HCT116 (cell line): ENCODE results near the gene ZNF490. TPM values are rescaled to one million over a fixed set of nuclear protein-coding genes. Genes with fewer than 3 reads are reported as not detected.

Experiments used
- ATAC-seq: fragments of 200-7000 bp; cut with Tn5 transposase; 2 replicates; pipeline ENCODE4 v1.9.1; 2020; ENCODE audit warnings: mild to moderate bottlenecking, moderate library complexity
- BruUV-seq: library from RNA; stranded (reverse); fragments of 400-500 nt; replicated peaks from 2 replicates; lab custom pipeline; 2021; lab: Mats Ljungman, UMichigan
- CTCF ChIA-PET: fragments of 300-600 bp; sonication (Branson Sonifier 250); formaldehyde crosslinking; loops from one replicate; lab custom pipeline; 2021; ENCODE audit warnings: antibody characterized with exemption; lab: Charles Lee
- POLR2A ChIA-PET: fragments of 300-600, 350-600 bp; sonication (Branson Sonifier 250); formaldehyde crosslinking; loops from one replicate; lab custom pipeline; 2021; ENCODE audit warnings: antibody characterized with exemption; lab: Charles Lee
- RAD21 ChIA-PET, 2 experiments: fragments of 300-600 bp; sonication (Branson Sonifier 250); formaldehyde crosslinking; loops; one replicate each; lab custom pipeline; 2023; ENCODE audit warnings: low total read pairs in 2 of 2; ENCODE audit not compliant: uncharacterized antibody in 2 of 2, unreplicated experiment in 2 of 2, low non-redundant PET in 1 of 2; lab: Charles Lee
- DNase-seq: peaks from one replicate; pipeline ENCODE4 v3.0.0-alpha.2; 2010; ENCODE audit warnings: low read depth, low spot score
- H2AFZ ChIP-seq: fragments of 200-600 bp; shearing (Covaris generic), sonication (generic); 2 replicates; pipeline ENCODE4 v1.6.1; 2017; ENCODE audit warnings: low read depth, mixed run types, mixed read lengths, antibody characterized with exemption, low read length; ENCODE audit not compliant: poor library complexity, severe bottlenecking
- H3K27ac ChIP-seq: 2 replicates; pipeline ENCODE4 v1.5.1; 2012; ENCODE audit warnings: low read depth, low read length
- H3K27me3 ChIP-seq: fragments of 200-600 bp; sonication (generic); 2 replicates; pipeline ENCODE4 v1.6.1; 2016; ENCODE audit warnings: mixed run types, low read length, mixed read lengths; ENCODE audit not compliant: insufficient read depth
- H3K36me3 ChIP-seq, 2 experiments: fragments of 200-500 bp in 1 of 2; fragments of 200-600 bp in 1 of 2; sonication (Bioruptor generic) in 1 of 2; sonication (generic) in 1 of 2; 2 replicates each; pipeline versions ENCODE4 v1.5.1 to v1.6.1; 2014 to 2016; ENCODE audit warnings: low read length in 2 of 2, inconsistent platforms in 1 of 2, mixed read lengths in 1 of 2, mixed run types in 1 of 2; ENCODE audit not compliant: insufficient read depth in 2 of 2, control insufficient read depth in 1 of 2
- H3K4me1 ChIP-seq, 2 experiments: fragments of 200-600 bp in 1 of 2; sonication (generic) in 1 of 2; 2 replicates each; pipeline versions ENCODE4 v1.5.1 to v1.6.1; 2012 to 2017; ENCODE audit warnings: low read length in 2 of 2, inconsistent platforms in 1 of 2, mild to moderate bottlenecking in 1 of 2, mixed read lengths in 1 of 2, mixed run types in 1 of 2, moderate library complexity in 1 of 2; ENCODE audit not compliant: insufficient read depth in 2 of 2, control insufficient read depth in 1 of 2
- H3K4me2 ChIP-seq: fragments of 200-600 bp; sonication (generic); 2 replicates; pipeline ENCODE4 v1.6.1; 2017; ENCODE audit warnings: mixed run types, low read length, mixed read lengths
- H3K4me3 ChIP-seq, 2 experiments: fragments of 200-600 bp in 1 of 2; sonication (generic) in 1 of 2; replicated peaks in 1 of 2; 2 replicates each; pipeline ENCODE4 v1.5.1; 2011 to 2016; ENCODE audit warnings: low read length in 2 of 2, control low read depth in 1 of 2, low read depth in 1 of 2, mild to moderate bottlenecking in 1 of 2, mixed read lengths in 1 of 2, mixed run types in 1 of 2
- H3K79me2 ChIP-seq: fragments of 200-600 bp; sonication (generic); 2 replicates; pipeline ENCODE4 v1.6.1; 2017; ENCODE audit warnings: mild to moderate bottlenecking, mixed run types, low read length, moderate library complexity, mixed read lengths; ENCODE audit not compliant: insufficient read depth
- H3K9ac ChIP-seq: fragments of 200-600 bp; sonication (generic); 2 replicates; pipeline ENCODE4 v1.6.1; 2016; ENCODE audit warnings: low read length, mixed read lengths
- H3K9me2 ChIP-seq: fragments of 200-600 bp; sonication (generic), shearing (Covaris generic); 2 replicates; pipeline ENCODE4 v1.6.1; 2017; ENCODE audit warnings: mixed run types, mild to moderate bottlenecking, moderate library complexity; ENCODE audit not compliant: insufficient read depth
- H3K9me3 ChIP-seq, 2 experiments: fragments of 200-500 bp in 1 of 2; fragments of 200-600 bp in 1 of 2; sonication (Bioruptor generic) in 1 of 2; sonication (generic) in 1 of 2; 2 replicates each; pipeline ENCODE4 v1.6.1; 2014 to 2017; ENCODE audit warnings: low read length in 2 of 2, mixed read lengths in 2 of 2, inconsistent platforms in 1 of 2, low read depth in 1 of 2, mild to moderate bottlenecking in 1 of 2, mixed run types in 1 of 2, moderate library complexity in 1 of 2; ENCODE audit not compliant: control insufficient read depth in 1 of 2, insufficient read depth in 1 of 2
- H4K20me1 ChIP-seq: fragments of 200-600 bp; sonication (generic), shearing (Covaris generic); 2 replicates; pipeline ENCODE4 v1.6.1; 2017; ENCODE audit warnings: mixed run types, mild to moderate bottlenecking, moderate library complexity; ENCODE audit not compliant: insufficient read depth
- CTCF ChIP-seq, 3 experiments: fragments of 200-600 bp in 1 of 3; sonication (generic) in 1 of 3; IDR thresholded peaks in 2 of 3; conservative IDR thresholded peaks in 1 of 3; 2 replicates each; pipeline ENCODE4 v1.5.1; 2012 to 2017; ENCODE audit warnings: low read depth in 2 of 3, low read length in 2 of 3, antibody characterized with exemption in 1 of 3, borderline replicate concordance in 1 of 3, control low read depth in 1 of 3, mild to moderate bottlenecking in 1 of 3, mixed read lengths in 1 of 3, mixed run types in 1 of 3, moderate library complexity in 1 of 3; ENCODE audit not compliant: insufficient read depth in 1 of 3
- RAD21 ChIP-seq: IDR thresholded peaks from 2 replicates; pipeline ENCODE4 v1.6.1; 2012; ENCODE audit warnings: low read depth, mild to moderate bottlenecking
- intact Hi-C: fragments of 100-400 bp; cut with micrococcal nuclease; formaldehyde crosslinking; loops from 2 replicates; pipeline ENCODE4 v1.10.0; 2022
- total RNA-seq: library from RNA; stranded (reverse); gene quantifications from one replicate; pipeline ENCODE4 v1.2.1, GENCODE V29; 2021; ENCODE audit not compliant: unreplicated experiment
- TF ChIP-seq, protein P1 (sequence below): IDR thresholded peaks from 2 replicates; pipeline ENCODE4 v1.6.1; 2012; ENCODE audit warnings: low read depth

The ZNF490 gene
- total RNA-seq, 1 experiment from 2014 or later, result 5.8 TPM

GRCh38 chr19:12639901-12640613 lies 29.4 kb upstream of the ZNF490 start:
- Histone ChIP-seq H3K79me2 (no peaks in the 10 kb centered on the region), H3K9me2 (no peaks in the 10 kb centered on the region)
- ChIA-PET CTCF (interaction anchor here (0.6 to 0.7 kb wide), 2 partner anchors 41 to 1359 kb away, joined by 3 to 4 read pairs; partner anchors contain the start of gene DHPS), POLR2A (no interaction called here)
- TF ChIP-seq, protein P1, sequence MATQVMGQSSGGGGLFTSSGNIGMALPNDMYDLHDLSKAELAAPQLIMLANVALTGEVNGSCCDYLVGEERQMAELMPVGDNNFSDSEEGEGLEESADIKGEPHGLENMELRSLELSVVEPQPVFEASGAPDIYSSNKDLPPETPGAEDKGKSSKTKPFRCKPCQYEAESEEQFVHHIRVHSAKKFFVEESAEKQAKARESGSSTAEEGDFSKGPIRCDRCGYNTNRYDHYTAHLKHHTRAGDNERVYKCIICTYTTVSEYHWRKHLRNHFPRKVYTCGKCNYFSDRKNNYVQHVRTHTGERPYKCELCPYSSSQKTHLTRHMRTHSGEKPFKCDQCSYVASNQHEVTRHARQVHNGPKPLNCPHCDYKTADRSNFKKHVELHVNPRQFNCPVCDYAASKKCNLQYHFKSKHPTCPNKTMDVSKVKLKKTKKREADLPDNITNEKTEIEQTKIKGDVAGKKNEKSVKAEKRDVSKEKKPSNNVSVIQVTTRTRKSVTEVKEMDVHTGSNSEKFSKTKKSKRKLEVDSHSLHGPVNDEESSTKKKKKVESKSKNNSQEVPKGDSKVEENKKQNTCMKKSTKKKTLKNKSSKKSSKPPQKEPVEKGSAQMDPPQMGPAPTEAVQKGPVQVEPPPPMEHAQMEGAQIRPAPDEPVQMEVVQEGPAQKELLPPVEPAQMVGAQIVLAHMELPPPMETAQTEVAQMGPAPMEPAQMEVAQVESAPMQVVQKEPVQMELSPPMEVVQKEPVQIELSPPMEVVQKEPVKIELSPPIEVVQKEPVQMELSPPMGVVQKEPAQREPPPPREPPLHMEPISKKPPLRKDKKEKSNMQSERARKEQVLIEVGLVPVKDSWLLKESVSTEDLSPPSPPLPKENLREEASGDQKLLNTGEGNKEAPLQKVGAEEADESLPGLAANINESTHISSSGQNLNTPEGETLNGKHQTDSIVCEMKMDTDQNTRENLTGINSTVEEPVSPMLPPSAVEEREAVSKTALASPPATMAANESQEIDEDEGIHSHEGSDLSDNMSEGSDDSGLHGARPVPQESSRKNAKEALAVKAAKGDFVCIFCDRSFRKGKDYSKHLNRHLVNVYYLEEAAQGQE, result no peak
- TF ChIP-seq CTCF (IDR thresholded peaks at IDR 0.05 in 2 of 3, conservative IDR thresholded peaks at IDR 0.05 in 1 of 3; ENCODE audit: borderline replicate concordance in 1 of 3, insufficient read depth in 1 of 3, low read depth in 2 of 3, low read length in 2 of 3), result peak in 2 of 3 experiments; percentile 52 to 57; a peak in 4 of 6 replicates
- peak; percentile 38 for TF ChIP-seq RAD21
- TF ChIP-seq, all 23 proteins: peak for 2
- no peaks in the 10 kb centered on the region for H3K27me3 ChIP-seq
- no peak overlapping the region for H3K9ac ChIP-seq
- peak; percentile 16 for DNase-seq
- intact Hi-C loops, result no loop called here
- BruUV-seq, result no TSS peak
- H4K20me1 ChIP-seq, result no peaks in the 10 kb centered on the region
- RAD21 ChIA-PET, result no interaction called here
- H3K4me1 ChIP-seq, result no peaks in the 10 kb centered on the region
- H3K27ac ChIP-seq, result no peak overlapping the region
- H3K36me3 ChIP-seq, result no peaks in the 10 kb centered on the region
- no peak overlapping the region for H3K4me3 ChIP-seq
- H3K9me3 ChIP-seq, result peaks cover 0 to 4% of the 10 kb centered on the region in 2 experiments; a peak in 1 of 4 replicates
- ATAC-seq, result peak; percentile 91
- H3K4me2 ChIP-seq, result no peak overlapping the region
- H2AFZ ChIP-seq, result no peak overlapping the region
